Activated CD4-positive, alpha-beta T cell treated with anti-CD3 and anti-CD28 coated beads, Interleukin-2, amount 10 ng/mL, durations not matched to agents 7 days and 5 days (primary cell): Measurements from ENCODE around the gene PLA2G1B. TPM values are rescaled to one million over a fixed set of nuclear protein-coding genes. Genes with fewer than 3 reads are reported as not detected.

Experiments used
- CTCF ChIA-PET: fragments of 350-600 bp; sonication (Branson Sonifier 250); formaldehyde crosslinking; loops from one replicate; lab custom pipeline; 2021; ENCODE audit warnings: antibody characterized with exemption; lab: Charles Lee
- POLR2A ChIA-PET: fragments of 350-600 bp; sonication (Branson Sonifier 250); formaldehyde crosslinking; loops from one replicate; lab custom pipeline; 2021; ENCODE audit warnings: antibody characterized with exemption; lab: Charles Lee
- DNase-seq: peaks from one replicate; pipeline ENCODE4 v3.0.0-alpha.2; 2020
- H3K27ac Mint-ChIP-seq: one replicate; pipeline ENCODE4 v1.8.0; 2021; ENCODE audit warnings: mild to moderate bottlenecking, moderate library complexity, mixed read lengths
- H3K27me3 Mint-ChIP-seq: one replicate; pipeline ENCODE4 v1.8.0; 2021; ENCODE audit warnings: mixed read lengths
- H3K36me3 Mint-ChIP-seq: one replicate; pipeline ENCODE4 v1.8.0; 2021; ENCODE audit warnings: low read depth, mixed read lengths
- H3K4me1 Mint-ChIP-seq: one replicate; pipeline ENCODE4 v1.8.0; 2021; ENCODE audit warnings: mixed read lengths
- H3K4me3 Mint-ChIP-seq: one replicate; pipeline ENCODE4 v1.8.0; 2021; ENCODE audit warnings: mild to moderate bottlenecking, moderate library complexity, mixed read lengths
- H3K9me3 Mint-ChIP-seq: one replicate; pipeline ENCODE4 v1.8.0; 2021; ENCODE audit warnings: mixed read lengths
- total RNA-seq, 2 experiments: library from RNA; stranded (reverse); gene quantifications; one replicate each; pipeline ENCODE4 v1.2.3, GENCODE V29; 2021

Gene PLA2G1B
- total RNA-seq, 2 experiments from 2014 or later, result not detected

DNA sequence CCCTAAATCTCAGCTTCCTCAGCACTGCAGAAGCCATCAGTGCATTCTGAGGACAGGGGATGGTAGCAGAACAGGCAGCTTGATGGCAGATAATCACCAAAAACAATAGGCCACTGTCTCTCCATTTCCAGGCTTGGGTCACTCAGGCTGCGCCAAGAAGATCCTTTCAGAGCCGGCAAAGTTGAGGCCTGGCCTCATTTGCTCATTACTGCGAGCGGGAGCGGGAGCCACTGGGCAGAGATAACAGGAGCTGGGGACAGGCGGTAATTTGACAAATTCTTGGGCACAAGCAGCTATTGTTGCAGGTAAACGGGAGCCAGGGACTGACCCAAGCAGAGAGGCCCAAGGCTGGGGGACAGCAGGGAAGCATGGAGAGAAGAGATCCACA is 39.3 kb upstream of the PLA2G1B start:
- Mint-ChIP-seq H3K27ac (no peak overlapping the region), H3K9me3 (no peaks in the 10 kb centered on the region), H3K27me3 (peaks cover 83% of the 10 kb centered on the region), H3K36me3 (no peaks in the 10 kb centered on the region), H3K4me1 (peaks cover 18% of the 10 kb centered on the region), H3K4me3 (no peak overlapping the region)
- ChIA-PET POLR2A (no interaction called here), CTCF (interaction anchor here (0.6 to 1.8 kb wide), 6 partner anchors 10 to 40 kb away, joined by 3 to 6 read pairs (median 4); no protein-coding TSS in a partner anchor)
- no peak for DNase-seq

DNA sequence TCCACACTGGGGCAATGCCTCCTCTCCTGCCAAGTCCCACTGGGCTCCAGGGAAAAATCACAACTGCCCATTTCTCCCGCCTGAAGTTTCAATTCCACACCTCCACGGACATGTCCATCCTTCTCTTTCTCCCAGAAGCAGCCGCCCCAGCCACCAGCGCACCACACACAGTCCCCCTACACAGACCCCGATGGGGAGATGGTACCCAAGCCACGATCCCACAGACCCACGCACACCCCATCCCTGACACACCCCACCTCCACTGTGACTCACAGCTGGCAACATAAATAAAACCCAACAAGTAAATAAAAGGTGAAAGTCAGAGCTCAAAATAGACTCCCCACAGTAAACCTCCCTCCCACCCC is 38.7 kb upstream of the PLA2G1B start:
- Mint-ChIP-seq H3K4me3 (no peak overlapping the region), H3K4me1 (peaks cover 18% of the 10 kb centered on the region), H3K9me3 (no peaks in the 10 kb centered on the region), H3K36me3 (no peaks in the 10 kb centered on the region), H3K27ac (no peak overlapping the region), H3K27me3 (peaks cover 81% of the 10 kb centered on the region)
- POLR2A ChIA-PET, result no interaction called here
- CTCF ChIA-PET, result interaction anchor here (1.0 to 1.8 kb wide), 4 partner anchors 9 to 40 kb away, joined by 3 to 6 read pairs (median 4); no protein-coding TSS in a partner anchor
- no peak for DNase-seq

GRCh38 chr12:120365675-120366340 is 38.2 kb upstream of the PLA2G1B start:
- H3K4me1 Mint-ChIP-seq, result peaks cover 18% of the 10 kb centered on the region
- H3K27me3 Mint-ChIP-seq, result peaks cover 80% of the 10 kb centered on the region
- no peak overlapping the region for H3K4me3 Mint-ChIP-seq
- no peaks in the 10 kb centered on the region for H3K36me3 Mint-ChIP-seq
- DNase-seq, result no peak
- H3K27ac Mint-ChIP-seq, result no peak overlapping the region
- H3K9me3 Mint-ChIP-seq, result no peaks in the 10 kb centered on the region
- ChIA-PET CTCF (interaction anchor here (1.8 kb wide), 2 partner anchors 11 to 18 kb away, joined by 4 to 6 read pairs; no protein-coding TSS in a partner anchor), POLR2A (no interaction called here)

- Mint-ChIP-seq H3K27ac (no peak overlapping the region), H3K4me1 (peaks cover 11% of the 10 kb centered on the region), H3K4me3 (no peak overlapping the region), H3K9me3 (no peaks in the 10 kb centered on the region), H3K36me3 (no peaks in the 10 kb centered on the region), H3K27me3 (peaks cover 73% of the 10 kb centered on the region)
- POLR2A ChIA-PET, result no interaction called here
- CTCF ChIA-PET, result interaction anchor here (1.2 kb wide), 1 partner anchor 15 kb away, joined by 4 read pairs; no protein-coding TSS in a partner anchor
- no peak for DNase-seq
These were observed 36.9 kb upstream of the PLA2G1B start for GRCh38 chr12:120364487-120364886.

GRCh38 chr12:120363274-120363855 is 35.8 kb upstream of the PLA2G1B start:
- H3K4me3 Mint-ChIP-seq, result no peak overlapping the region
- POLR2A ChIA-PET, result no interaction called here
- H3K27ac Mint-ChIP-seq, result no peak overlapping the region
- no peaks in the 10 kb centered on the region for H3K36me3 Mint-ChIP-seq
- H3K9me3 Mint-ChIP-seq, result no peaks in the 10 kb centered on the region
- peaks cover 74% of the 10 kb centered on the region for H3K27me3 Mint-ChIP-seq
- DNase-seq, result no peak
- CTCF ChIA-PET, result interaction anchor here (1.2 kb wide), 1 partner anchor 16 kb away, joined by 4 read pairs; no protein-coding TSS in a partner anchor
- H3K4me1 Mint-ChIP-seq, result peaks cover 9% of the 10 kb centered on the region

DNA sequence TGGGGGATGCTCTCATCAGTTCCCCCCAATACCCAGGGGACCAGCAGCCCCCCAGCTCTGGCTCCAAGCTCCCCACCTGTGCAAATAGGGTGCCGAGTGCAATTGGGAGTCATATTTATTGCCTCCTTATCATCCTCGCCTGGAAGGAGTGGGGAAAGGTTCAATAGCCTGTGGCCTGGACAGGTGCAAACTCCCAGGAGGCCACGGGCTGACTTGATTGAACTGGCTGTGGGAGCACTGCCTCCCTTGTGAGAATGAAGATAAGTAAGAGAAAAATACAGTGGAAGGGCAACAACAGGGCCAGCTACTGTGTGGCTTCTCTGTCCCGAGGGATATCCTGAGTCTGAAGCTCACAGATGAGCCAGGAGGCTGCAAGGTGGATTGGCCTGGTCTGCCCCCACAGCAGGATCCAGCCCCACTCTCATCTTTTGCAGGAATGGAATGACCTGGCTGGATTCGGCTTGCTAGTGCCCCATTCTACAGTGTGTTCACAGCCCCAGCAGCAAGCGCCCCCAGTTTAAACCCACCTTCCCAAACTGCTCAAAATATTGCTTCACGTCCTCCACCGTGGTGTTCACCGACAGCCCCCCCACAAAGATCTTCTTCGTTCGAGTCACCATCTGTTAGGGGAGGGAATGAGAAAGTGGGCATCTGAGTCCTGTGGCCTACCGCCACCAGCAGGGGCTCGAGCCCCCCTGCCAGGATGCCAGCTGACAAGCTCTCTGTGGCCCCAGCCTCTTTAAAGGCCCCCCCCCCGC is 35.1 kb upstream of the PLA2G1B start:
- no peaks in the 10 kb centered on the region for H3K36me3 Mint-ChIP-seq
- no peaks in the 10 kb centered on the region for H3K9me3 Mint-ChIP-seq
- H3K4me1 Mint-ChIP-seq, result peaks cover 7% of the 10 kb centered on the region
- H3K27me3 Mint-ChIP-seq, result peaks cover 75% of the 10 kb centered on the region
- no peak overlapping the region for H3K27ac Mint-ChIP-seq
- POLR2A ChIA-PET, result no interaction called here
- H3K4me3 Mint-ChIP-seq, result no peak overlapping the region
- CTCF ChIA-PET, result no interaction called here
- no peak for DNase-seq

DNA sequence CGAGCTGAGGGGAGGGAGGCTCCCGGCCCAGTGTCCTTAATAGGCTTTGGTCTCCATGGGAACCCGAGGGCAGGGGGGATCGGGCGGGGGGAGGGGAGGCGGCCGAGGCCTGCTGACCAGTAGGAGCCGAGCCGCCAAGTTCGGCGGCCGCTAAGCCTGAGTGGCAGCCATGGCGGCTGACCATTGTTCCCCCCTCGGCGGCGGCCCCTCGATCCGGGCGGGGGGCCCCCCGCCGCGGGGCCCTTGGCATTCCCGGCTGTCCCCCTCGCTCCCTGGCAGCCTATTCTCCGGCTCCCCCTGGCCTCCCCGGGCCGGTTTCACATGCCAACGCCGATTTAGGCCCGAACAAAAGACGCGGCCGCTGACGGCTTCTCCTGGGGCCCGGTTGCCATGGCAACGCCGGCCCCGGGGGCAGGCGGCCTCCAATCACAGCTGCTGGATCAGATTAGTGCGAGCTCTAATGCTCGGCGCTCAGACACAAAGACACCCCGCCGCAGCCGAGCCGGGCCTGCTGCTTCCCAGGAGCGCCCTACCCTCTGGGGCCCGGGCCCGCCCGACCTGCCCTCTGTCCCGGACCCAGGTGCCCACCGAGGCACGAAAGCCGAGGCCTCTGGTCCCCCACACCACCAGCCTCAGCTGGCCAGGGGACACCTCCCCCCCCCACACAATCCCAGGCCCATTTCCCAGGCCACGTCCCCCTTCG is 34.1 kb upstream of the PLA2G1B start:
- Mint-ChIP-seq H3K4me3 (no peak overlapping the region), H3K4me1 (peaks cover 3% of the 10 kb centered on the region), H3K36me3 (no peaks in the 10 kb centered on the region), H3K9me3 (no peaks in the 10 kb centered on the region), H3K27ac (no peak overlapping the region), H3K27me3 (peaks cover 65% of the 10 kb centered on the region)
- POLR2A ChIA-PET, result no interaction called here
- no peak for DNase-seq
- CTCF ChIA-PET, result interaction anchor here (0.6 kb wide), 1 partner anchor 40 kb away, joined by 7 read pairs; no protein-coding TSS in a partner anchor

DNA sequence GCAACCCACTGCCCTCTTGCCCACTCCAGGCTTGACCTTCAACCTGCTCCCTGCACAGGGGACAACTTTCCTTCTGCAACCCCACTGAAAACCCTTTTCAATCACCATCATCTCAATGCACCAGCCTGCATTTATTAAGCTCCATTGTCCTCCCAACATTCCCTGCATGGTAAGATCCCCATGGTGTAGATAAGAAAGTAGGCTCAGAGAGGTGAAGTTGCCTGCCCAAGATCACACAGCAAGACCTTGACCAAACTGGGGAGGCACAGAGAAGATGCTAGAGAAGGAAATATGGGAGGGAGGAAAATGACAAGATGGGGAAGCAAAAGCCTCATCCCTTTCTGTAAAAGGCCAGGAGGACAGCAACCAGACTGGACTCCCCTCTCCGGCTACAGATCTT is 31.5 kb upstream of the PLA2G1B start:
- ChIA-PET POLR2A (no interaction called here), CTCF (no interaction called here)
- Mint-ChIP-seq H3K27ac (no peak overlapping the region), H3K9me3 (no peaks in the 10 kb centered on the region), H3K27me3 (peaks cover 42% of the 10 kb centered on the region), H3K36me3 (no peaks in the 10 kb centered on the region), H3K4me3 (no peak overlapping the region), H3K4me1 (peaks cover 3% of the 10 kb centered on the region)
- DNase-seq, result no peak

DNA sequence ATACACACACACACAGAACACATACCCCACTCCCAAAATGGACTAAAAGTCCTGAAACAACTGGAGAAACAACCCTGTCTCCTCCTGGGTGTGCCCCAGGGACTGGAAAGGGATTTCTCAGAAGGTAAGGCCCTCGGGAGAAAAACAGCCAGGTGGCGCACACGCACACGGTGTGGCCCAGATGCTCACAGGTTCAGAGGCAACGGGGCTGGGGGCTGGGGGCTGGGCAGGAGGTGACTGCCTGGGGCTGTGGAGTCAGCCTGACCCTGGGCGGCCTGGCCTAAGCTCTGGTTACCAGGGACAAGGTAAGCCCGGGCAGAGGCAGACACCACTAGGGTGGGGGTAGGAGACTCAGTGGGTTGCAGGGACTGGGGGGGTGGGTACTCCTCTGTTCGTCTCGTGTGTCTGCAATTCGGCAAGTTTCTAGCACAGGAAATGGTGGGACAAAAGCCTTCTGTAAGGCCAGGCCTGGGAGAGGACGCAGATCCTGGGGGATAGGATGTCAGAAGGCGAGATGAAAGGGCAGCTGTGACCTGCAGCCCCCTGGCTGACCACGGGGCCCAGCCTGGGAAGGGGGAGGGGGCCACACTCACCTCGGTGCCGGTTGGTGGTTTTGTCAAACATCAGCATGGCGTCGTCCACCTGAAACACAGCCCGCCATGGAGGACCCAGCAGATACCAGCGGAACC is 31.0 kb upstream of the PLA2G1B start:
- DNase-seq, result no peak
- H3K27ac Mint-ChIP-seq, result no peak overlapping the region
- no peaks in the 10 kb centered on the region for H3K36me3 Mint-ChIP-seq
- ChIA-PET CTCF (no interaction called here), POLR2A (no interaction called here)
- H3K27me3 Mint-ChIP-seq, result peaks cover 37% of the 10 kb centered on the region
- no peaks in the 10 kb centered on the region for H3K9me3 Mint-ChIP-seq
- H3K4me3 Mint-ChIP-seq, result no peak overlapping the region
- peaks cover 3% of the 10 kb centered on the region for H3K4me1 Mint-ChIP-seq

- Mint-ChIP-seq H3K9me3 (no peaks in the 10 kb centered on the region), H3K36me3 (no peaks in the 10 kb centered on the region), H3K27me3 (peaks cover 22% of the 10 kb centered on the region), H3K4me3 (no peak overlapping the region), H3K27ac (no peak overlapping the region), H3K4me1 (peaks cover 1% of the 10 kb centered on the region)
- CTCF ChIA-PET, result interaction anchor here (0.5 to 1.0 kb wide), 5 partner anchors 8 to 562 kb away, joined by 4 to 8 read pairs (median 4); no protein-coding TSS in a partner anchor
- POLR2A ChIA-PET, result no interaction called here
- no peak for DNase-seq
These were observed 29.5 kb upstream of the PLA2G1B start for GRCh38 chr12:120357104-120357503.

- ChIA-PET POLR2A (no interaction called here), CTCF (interaction anchor here (0.5 to 1.0 kb wide), 4 partner anchors 8 to 562 kb away, joined by 4 to 8 read pairs (median 4); no protein-coding TSS in a partner anchor)
- Mint-ChIP-seq H3K36me3 (no peaks in the 10 kb centered on the region), H3K4me3 (no peak overlapping the region), H3K9me3 (no peaks in the 10 kb centered on the region), H3K27ac (no peak overlapping the region), H3K4me1 (no peaks in the 10 kb centered on the region), H3K27me3 (peaks cover 17% of the 10 kb centered on the region)
- peak; percentile 75 for DNase-seq
These were observed 29.0 kb upstream of the PLA2G1B start for GRCh38 chr12:120356567-120357030.
